Measurements from ENCODE around the gene RHCG.

Gene RHCG

GRCh38 chr15:89524184-89524583, 27.8 kb upstream of the RHCG start:
- TF ChIP-seq CTCF (IDR thresholded peaks at IDR 0.05; ENCODE audit: low read depth, low read length) = no peak
- TF ChIP-seq MAX (IDR thresholded peaks at IDR 0.05; ENCODE audit: low read depth, low read length) = no peak
- TF ChIP-seq MYC (IDR thresholded peaks at IDR 0.05; ENCODE audit: low read depth, low read length) = no peak
- TF ChIP-seq POLR2A (IDR thresholded peaks at IDR 0.05; ENCODE audit: extremely low read depth, insufficient read length) = no peak
- no peak for DNase-seq (ENCODE audit: low read depth)
- no peak overlapping the region for H3K4me3 ChIP-seq (ENCODE audit: low read depth, low read length)

GRCh38 chr15:89523101-89523500, 26.7 kb upstream of the RHCG start:
- DNase-seq (ENCODE audit: low read depth) = no peak
- TF ChIP-seq POLR2A (IDR thresholded peaks at IDR 0.05; ENCODE audit: extremely low read depth, insufficient read length) (no peak), MYC (IDR thresholded peaks at IDR 0.05; ENCODE audit: low read depth, low read length) (no peak), MAX (IDR thresholded peaks at IDR 0.05; ENCODE audit: low read depth, low read length) (no peak), CTCF (IDR thresholded peaks at IDR 0.05; ENCODE audit: low read depth, low read length) (no peak)
- no peak overlapping the region for H3K4me3 ChIP-seq (ENCODE audit: low read depth, low read length)

- H3K4me3 ChIP-seq (ENCODE audit: low read depth, low read length) = no peak overlapping the region
- DNase-seq (ENCODE audit: low read depth) = no peak
- TF ChIP-seq POLR2A (IDR thresholded peaks at IDR 0.05; ENCODE audit: extremely low read depth, insufficient read length) = no peak
- no peak for TF ChIP-seq MYC (IDR thresholded peaks at IDR 0.05; ENCODE audit: low read depth, low read length)
- no peak for TF ChIP-seq CTCF (IDR thresholded peaks at IDR 0.05; ENCODE audit: low read depth, low read length)
- no peak for TF ChIP-seq MAX (IDR thresholded peaks at IDR 0.05; ENCODE audit: low read depth, low read length)
Measured at GRCh38 chr15:89521605-89522004, 25.2 kb upstream of the RHCG start.

- H3K4me3 ChIP-seq (ENCODE audit: low read depth, low read length) = no peak overlapping the region
- TF ChIP-seq CTCF (IDR thresholded peaks at IDR 0.05; ENCODE audit: low read depth, low read length) = no peak
- no peak for TF ChIP-seq MYC (IDR thresholded peaks at IDR 0.05; ENCODE audit: low read depth, low read length)
- no peak for TF ChIP-seq MAX (IDR thresholded peaks at IDR 0.05; ENCODE audit: low read depth, low read length)
- no peak for TF ChIP-seq POLR2A (IDR thresholded peaks at IDR 0.05; ENCODE audit: extremely low read depth, insufficient read length)
- DNase-seq (ENCODE audit: low read depth) = no peak
Measured at GRCh38 chr15:89515477-89515876, 19.1 kb upstream of the RHCG start.

- peak; percentile 49 for DNase-seq (ENCODE audit: low read depth)
- no peak for TF ChIP-seq MYC (IDR thresholded peaks at IDR 0.05; ENCODE audit: low read depth, low read length)
- no peak for TF ChIP-seq POLR2A (IDR thresholded peaks at IDR 0.05; ENCODE audit: extremely low read depth, insufficient read length)
- no peak overlapping the region for H3K4me3 ChIP-seq (ENCODE audit: low read depth, low read length)
Measured at GRCh38 chr15:89514596-89515406, 18.4 kb upstream of the RHCG start.

GRCh38 chr15:89514186-89514585, 17.8 kb upstream of the RHCG start:
- TF ChIP-seq MYC (IDR thresholded peaks at IDR 0.05; ENCODE audit: low read depth, low read length) (no peak), MAX (IDR thresholded peaks at IDR 0.05; ENCODE audit: low read depth, low read length) (no peak), CTCF (IDR thresholded peaks at IDR 0.05; ENCODE audit: low read depth, low read length) (no peak), POLR2A (IDR thresholded peaks at IDR 0.05; ENCODE audit: extremely low read depth, insufficient read length) (no peak)
- H3K4me3 ChIP-seq (ENCODE audit: low read depth, low read length) = no peak overlapping the region
- DNase-seq (ENCODE audit: low read depth) = no peak

All from NB4 (cell line).